Sigmoid colon (tissue), 7 donors: ENCODE results near the gene GNB2. TPM values are rescaled to one million over a fixed set of nuclear protein-coding genes. Genes with fewer than 3 reads are reported as not detected.

Source experiments
- DNase-seq: peaks from one replicate; pipeline ENCODE4 v3.0.0-alpha.2; 2019
- H3K27ac ChIP-seq, 4 donors: fragments of 200-600 bp; sonication (generic); one replicate each; pipeline ENCODE4 v1.5.1; 2016 to 2019; ENCODE audit warnings: mild to moderate bottlenecking in 1 of 4
- H3K27me3 ChIP-seq, 3 donors: fragments of 200-600 bp; sonication (generic); one replicate each; pipeline ENCODE4 v1.5.1; 2019; ENCODE audit warnings: mild to moderate bottlenecking in 1 of 3
- H3K36me3 ChIP-seq, 4 donors: fragments of 200-600 bp; sonication (generic); one replicate each; pipeline ENCODE4 v1.5.1; 2016 to 2019
- H3K4me1 ChIP-seq, 4 donors: fragments of 200-600 bp; sonication (generic); one replicate each; pipeline ENCODE4 v1.5.1; 2017 to 2019
- H3K4me3 ChIP-seq, 4 donors: fragments of 200-600 bp; sonication (generic); one replicate each; pipeline ENCODE4 v1.5.1; 2017 to 2019; ENCODE audit warnings: mild to moderate bottlenecking in 2 of 4, moderate library complexity in 1 of 4
- H3K9me3 ChIP-seq, 4 donors: fragments of 200-600 bp in 3 of 4; sonication (generic) in 3 of 4; one replicate each; pipeline versions ENCODE4 v1.5.1 to v1.6.1; 2013 to 2019
- EP300 ChIP-seq, 4 donors: sonication (generic); formaldehyde crosslinking; IDR thresholded peaks; one replicate each; pipeline ENCODE4 v1.6.1; 2017; ENCODE audit warnings: antibody characterized with exemption in 4 of 4
- POLR2A ChIP-seq, 2 donors: fragments of 450-650 bp; IDR thresholded peaks; one replicate each; pipeline ENCODE4 v1.6.1; 2016; ENCODE audit warnings: antibody characterized with exemption in 2 of 2, mild to moderate bottlenecking in 2 of 2, moderate library complexity in 2 of 2
- POLR2AphosphoS5 ChIP-seq, 4 donors: sonication (generic); formaldehyde crosslinking; IDR thresholded peaks; one replicate each; pipeline ENCODE4 v1.6.1; 2017; ENCODE audit warnings: antibody characterized with exemption in 4 of 4
- WGBS, 2 donors: extraction: QIAGEN DNeasy Blood & Tissue Kit; methylation state at CpG; one replicate each; pipeline ENCODE4 v1.1.7; 2013; 5-methylcytosine and 5-hydroxymethylcytosine counted together
- intact Hi-C: fragments of 100-400 bp; cut with DNase I; formaldehyde crosslinking; loops from one replicate; pipeline ENCODE4 v1.15.1; 2023
- polyA plus RNA-seq, 3 donors: library from polyadenylated mRNA; stranded (reverse); fragments of 200-250 nt; gene quantifications; one replicate each; pipeline ENCODE4 v1.2.3, GENCODE V29; 2013
- total RNA-seq, 4 donors: library from RNA; depleted of rRNA; stranded (reverse); fragments of >200 nt; gene quantifications; one replicate each; pipeline ENCODE4 v1.1.0, GENCODE V29; 2016
- TF ChIP-seq, protein P1 (sequence below), 4 experiments: fragments of 450-650 bp in 3 of 4; fragments of 200-600 bp in 1 of 4; IDR thresholded peaks; one replicate each; pipeline ENCODE4 v1.5.1; 2016 to 2019; ENCODE audit warnings: antibody characterized with exemption in 4 of 4, mild to moderate bottlenecking in 3 of 4, moderate library complexity in 2 of 4
- donor health status: healthy with polysubstance abuse.
- donor health status: Bipolar disorder and iron deficiency.
- donor health status: healthy.

The GNB2 gene
- total and polyA plus RNA-seq, 7 donors: 133 to 286 (median 199) TPM

- Histone ChIP-seq H3K4me1 (peaks cover 0 to 28% (median 22%) of the 10 kb centered on the region in 4 donors), H3K4me3 (no peak overlapping the region), H3K27ac (no peak overlapping the region), H3K9me3 (no peaks in the 10 kb centered on the region), H3K36me3 (peaks cover 72 to 89% (median 74%) of the 10 kb centered on the region in 4 donors), H3K27me3 (no peaks in the 10 kb centered on the region)
- 92 to 93% methylated on average over 18 of the region's 18 CpGs for WGBS, 2 donors
- no peak for DNase-seq
- intact Hi-C loops: no loop called here
- TF ChIP-seq POLR2AphosphoS5 (IDR thresholded peaks at IDR 0.05) (no peak), EP300 (IDR thresholded peaks at IDR 0.05) (no peak), POLR2A (IDR thresholded peaks at IDR 0.05) (no peak)
- TF ChIP-seq, protein P1, sequence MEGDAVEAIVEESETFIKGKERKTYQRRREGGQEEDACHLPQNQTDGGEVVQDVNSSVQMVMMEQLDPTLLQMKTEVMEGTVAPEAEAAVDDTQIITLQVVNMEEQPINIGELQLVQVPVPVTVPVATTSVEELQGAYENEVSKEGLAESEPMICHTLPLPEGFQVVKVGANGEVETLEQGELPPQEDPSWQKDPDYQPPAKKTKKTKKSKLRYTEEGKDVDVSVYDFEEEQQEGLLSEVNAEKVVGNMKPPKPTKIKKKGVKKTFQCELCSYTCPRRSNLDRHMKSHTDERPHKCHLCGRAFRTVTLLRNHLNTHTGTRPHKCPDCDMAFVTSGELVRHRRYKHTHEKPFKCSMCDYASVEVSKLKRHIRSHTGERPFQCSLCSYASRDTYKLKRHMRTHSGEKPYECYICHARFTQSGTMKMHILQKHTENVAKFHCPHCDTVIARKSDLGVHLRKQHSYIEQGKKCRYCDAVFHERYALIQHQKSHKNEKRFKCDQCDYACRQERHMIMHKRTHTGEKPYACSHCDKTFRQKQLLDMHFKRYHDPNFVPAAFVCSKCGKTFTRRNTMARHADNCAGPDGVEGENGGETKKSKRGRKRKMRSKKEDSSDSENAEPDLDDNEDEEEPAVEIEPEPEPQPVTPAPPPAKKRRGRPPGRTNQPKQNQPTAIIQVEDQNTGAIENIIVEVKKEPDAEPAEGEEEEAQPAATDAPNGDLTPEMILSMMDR (IDR thresholded peaks at IDR 0.05): no peak
Measured at GRCh38 chr7:100685049-100685605, 11.6 kb downstream of the GNB2 start.

DNA sequence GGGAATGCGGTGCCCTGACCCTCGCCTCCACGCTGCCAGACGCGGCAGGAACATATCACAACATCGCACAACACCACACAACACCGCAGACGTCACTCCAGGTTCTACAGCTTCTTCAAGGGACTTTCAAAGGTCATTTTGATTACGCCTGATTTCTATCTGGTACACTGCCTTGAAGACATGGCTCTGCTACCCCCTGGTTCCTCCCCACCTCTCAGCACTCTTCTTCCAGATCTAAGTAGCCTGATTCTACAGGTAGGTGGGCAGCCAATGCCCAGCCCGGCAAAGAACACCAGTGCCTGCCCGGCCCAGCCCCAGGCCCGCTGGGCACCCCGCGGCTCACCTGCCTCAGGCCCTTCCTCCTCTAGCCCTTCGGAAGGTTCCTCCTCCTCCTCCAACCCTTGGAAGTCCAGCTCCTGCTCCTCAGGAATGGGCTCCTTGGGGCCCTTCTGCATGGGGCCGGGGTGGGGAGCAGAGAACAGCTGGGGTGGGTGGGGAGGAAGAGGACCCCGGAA is 12.1 kb downstream of the GNB2 start:
- H3K27me3 ChIP-seq: no peaks in the 10 kb centered on the region
- H3K36me3 ChIP-seq: peaks cover 72 to 84% (median 74%) of the 10 kb centered on the region in 4 donors
- H3K27ac ChIP-seq: no peak overlapping the region
- WGBS, 2 donors: 93 to 95% methylated on average over 17 of the region's 17 CpGs
- intact Hi-C loops: no loop called here
- H3K4me1 ChIP-seq: peaks cover 0 to 27% (median 25%) of the 10 kb centered on the region in 4 donors
- no peak for DNase-seq
- no peak for TF ChIP-seq POLR2AphosphoS5 (IDR thresholded peaks at IDR 0.05)
- TF ChIP-seq, protein P1 (IDR thresholded peaks at IDR 0.05): no peak
- TF ChIP-seq POLR2A (IDR thresholded peaks at IDR 0.05): no peak
- no peak for TF ChIP-seq EP300 (IDR thresholded peaks at IDR 0.05)
- no peaks in the 10 kb centered on the region for H3K9me3 ChIP-seq
- H3K4me3 ChIP-seq: no peak overlapping the region

DNA sequence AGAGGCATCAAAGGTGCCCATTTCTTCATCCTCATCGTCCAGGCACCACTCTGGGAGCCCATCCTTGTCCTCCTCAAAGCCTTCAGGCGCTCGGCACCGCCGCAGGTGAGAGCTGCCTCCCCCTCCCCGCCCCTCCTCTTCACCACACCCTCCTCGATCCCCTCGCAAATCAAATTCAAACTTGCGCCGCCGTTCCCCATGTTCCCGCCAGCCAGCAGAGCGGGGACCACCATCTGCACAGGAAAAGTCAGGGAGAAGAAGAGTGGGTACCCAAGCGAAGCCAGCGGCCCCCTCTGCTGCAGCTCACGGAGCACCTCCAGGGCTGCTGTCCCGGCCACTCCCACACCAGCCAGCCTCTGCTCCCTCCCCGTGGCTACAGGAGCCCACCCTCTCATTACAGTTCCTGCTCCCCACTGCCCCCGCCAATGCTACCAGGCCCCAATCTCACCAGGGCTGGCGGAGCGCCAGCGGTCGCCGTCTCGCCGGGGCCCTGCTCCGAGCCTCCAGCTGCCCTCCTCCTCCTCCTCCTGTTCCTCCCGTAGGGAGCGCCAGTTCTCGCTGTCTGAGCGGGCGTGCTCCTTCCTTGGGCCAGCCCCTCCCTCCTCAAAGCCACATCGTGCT is 12.8 kb downstream of the GNB2 start:
- Histone ChIP-seq H3K36me3 (peaks cover 70 to 82% (median 73%) of the 10 kb centered on the region in 4 donors), H3K27ac (no peak overlapping the region), H3K9me3 (no peaks in the 10 kb centered on the region), H3K4me3 (no peak overlapping the region), H3K27me3 (no peaks in the 10 kb centered on the region), H3K4me1 (peaks cover 0 to 32% (median 32%) of the 10 kb centered on the region in 4 donors)
- no peak for DNase-seq
- no peak for TF ChIP-seq EP300 (IDR thresholded peaks at IDR 0.05)
- TF ChIP-seq, protein P1 (IDR thresholded peaks at IDR 0.05): no peak
- TF ChIP-seq POLR2AphosphoS5 (IDR thresholded peaks at IDR 0.05): no peak
- TF ChIP-seq POLR2A (IDR thresholded peaks at IDR 0.05): no peak
- 86 to 87% methylated on average over 33 of the region's 33 CpGs for WGBS, 2 donors
- intact Hi-C loops: no loop called here

DNA sequence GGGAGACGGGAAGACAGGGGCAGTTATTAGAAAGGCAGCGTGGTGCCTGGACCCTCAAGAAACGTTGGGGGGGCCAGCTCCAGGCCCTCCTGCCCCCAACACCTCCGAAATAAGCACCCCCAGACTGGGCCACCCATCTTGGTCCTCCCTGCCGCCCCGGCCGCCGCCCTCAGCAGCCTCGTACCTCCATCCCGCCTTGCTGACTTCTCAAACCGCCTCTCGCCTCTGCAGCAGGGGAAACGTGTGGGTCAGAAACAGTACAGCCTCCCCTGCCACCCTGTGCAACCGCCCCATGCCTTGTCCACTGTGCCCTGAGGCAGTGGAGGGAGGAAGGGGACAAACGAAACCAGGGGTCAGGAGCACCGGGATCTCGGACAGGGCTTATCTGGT is 13.3 kb downstream of the GNB2 start:
- no peak for DNase-seq
- Histone ChIP-seq H3K9me3 (no peaks in the 10 kb centered on the region), H3K36me3 (peaks cover 66 to 77% (median 69%) of the 10 kb centered on the region in 4 donors), H3K4me3 (no peak overlapping the region), H3K27ac (no peak overlapping the region), H3K27me3 (no peaks in the 10 kb centered on the region), H3K4me1 (peaks cover 0 to 37% (median 37%) of the 10 kb centered on the region in 4 donors)
- no peak for TF ChIP-seq POLR2A (IDR thresholded peaks at IDR 0.05)
- no peak for TF ChIP-seq POLR2AphosphoS5 (IDR thresholded peaks at IDR 0.05)
- TF ChIP-seq, protein P1 (IDR thresholded peaks at IDR 0.05): no peak
- TF ChIP-seq EP300 (IDR thresholded peaks at IDR 0.05): no peak
- intact Hi-C loops: no loop called here
- 92 to 94% methylated on average over 17 of the region's 17 CpGs for WGBS, 2 donors
